ENCODE results near the gene C1QTNF12.

Gene C1QTNF12

GRCh38 chr1:1291548-1292441, 45.3 kb upstream of the C1QTNF12 start:
- no peak for DNase-seq (ENCODE audit: low read depth)
- H3K4me3 ChIP-seq (ENCODE audit: control insufficient read depth, low read depth, low read length): no peak overlapping the region
- peak; percentile 38 for TF ChIP-seq CTCF (IDR thresholded peaks at IDR 0.05; ENCODE audit: control insufficient read depth, insufficient read depth, low read depth, low read length, missing control alignments)

GRCh38 chr1:1291023-1291528, 44.6 kb upstream of the C1QTNF12 start:
- DNase-seq (ENCODE audit: low read depth): no peak
- no peak for TF ChIP-seq CTCF (IDR thresholded peaks at IDR 0.05; ENCODE audit: control insufficient read depth, insufficient read depth, low read depth, low read length, missing control alignments)
- no peak overlapping the region for H3K4me3 ChIP-seq (ENCODE audit: control insufficient read depth, low read depth, low read length)

GRCh38 chr1:1290238-1290731, 43.8 kb upstream of the C1QTNF12 start:
- H3K4me3 ChIP-seq (ENCODE audit: control insufficient read depth, low read depth, low read length): no peak overlapping the region
- peak; percentile 33 for TF ChIP-seq CTCF (IDR thresholded peaks at IDR 0.05; ENCODE audit: control insufficient read depth, insufficient read depth, low read depth, low read length, missing control alignments)
- no peak for DNase-seq (ENCODE audit: low read depth)

GRCh38 chr1:1287288-1288110, 41.0 kb upstream of the C1QTNF12 start:
- H3K4me3 ChIP-seq (ENCODE audit: control insufficient read depth, low read depth, low read length): no peak overlapping the region
- no peak for TF ChIP-seq CTCF (IDR thresholded peaks at IDR 0.05; ENCODE audit: control insufficient read depth, insufficient read depth, low read depth, low read length, missing control alignments)
- no peak for DNase-seq (ENCODE audit: low read depth)

GRCh38 chr1:1286313-1287261, 40.1 kb upstream of the C1QTNF12 start:
- no peak overlapping the region for H3K4me3 ChIP-seq (ENCODE audit: control insufficient read depth, low read depth, low read length)
- no peak for TF ChIP-seq CTCF (IDR thresholded peaks at IDR 0.05; ENCODE audit: control insufficient read depth, insufficient read depth, low read depth, low read length, missing control alignments)
- DNase-seq (ENCODE audit: low read depth): no peak

Data from AG09309 (cell line).